GM12873 (cell line): ENCODE data around the gene TMEM161A.

Experiments used
- TF ChIP-seq, protein P1 (sequence below): IDR thresholded peaks from 2 replicates; pipeline ENCODE4 v1.5.1; 2012; ENCODE audit warnings: low read depth, mild to moderate bottlenecking, moderate library complexity, low read length, control low read depth; ENCODE audit not compliant: insufficient read depth; ENCODE audit errors: missing control alignments

TMEM161A gene

DNA sequence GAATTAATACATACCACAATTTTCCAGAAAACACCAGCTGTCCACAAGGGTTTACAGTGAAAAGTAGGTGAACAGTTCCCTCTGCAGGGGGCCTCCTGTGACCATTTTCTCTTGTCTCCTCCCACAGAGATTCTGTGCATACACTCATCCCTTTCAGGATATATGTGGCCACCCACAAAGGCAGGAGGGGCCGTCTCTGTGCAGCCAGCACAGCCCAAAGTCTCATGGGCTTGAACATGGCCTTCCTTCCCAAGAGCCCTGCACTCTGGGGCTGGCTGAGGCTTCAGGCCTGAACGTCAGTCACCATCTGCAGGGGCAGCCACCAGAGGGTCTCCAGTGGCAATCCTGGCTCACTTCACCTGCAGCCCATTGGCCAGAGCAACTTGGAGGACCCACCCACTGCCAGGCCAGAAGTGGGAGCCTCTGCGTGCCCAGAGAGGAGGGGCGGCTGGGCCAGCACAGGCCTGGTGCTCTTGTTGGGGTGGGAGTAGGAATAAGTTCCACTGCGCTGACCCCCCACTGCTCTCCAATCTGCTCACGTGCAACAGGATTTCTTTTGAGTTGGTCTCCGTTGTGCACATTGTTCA lies 25.1 kb downstream of the TMEM161A start:
- TF ChIP-seq, protein P1, sequence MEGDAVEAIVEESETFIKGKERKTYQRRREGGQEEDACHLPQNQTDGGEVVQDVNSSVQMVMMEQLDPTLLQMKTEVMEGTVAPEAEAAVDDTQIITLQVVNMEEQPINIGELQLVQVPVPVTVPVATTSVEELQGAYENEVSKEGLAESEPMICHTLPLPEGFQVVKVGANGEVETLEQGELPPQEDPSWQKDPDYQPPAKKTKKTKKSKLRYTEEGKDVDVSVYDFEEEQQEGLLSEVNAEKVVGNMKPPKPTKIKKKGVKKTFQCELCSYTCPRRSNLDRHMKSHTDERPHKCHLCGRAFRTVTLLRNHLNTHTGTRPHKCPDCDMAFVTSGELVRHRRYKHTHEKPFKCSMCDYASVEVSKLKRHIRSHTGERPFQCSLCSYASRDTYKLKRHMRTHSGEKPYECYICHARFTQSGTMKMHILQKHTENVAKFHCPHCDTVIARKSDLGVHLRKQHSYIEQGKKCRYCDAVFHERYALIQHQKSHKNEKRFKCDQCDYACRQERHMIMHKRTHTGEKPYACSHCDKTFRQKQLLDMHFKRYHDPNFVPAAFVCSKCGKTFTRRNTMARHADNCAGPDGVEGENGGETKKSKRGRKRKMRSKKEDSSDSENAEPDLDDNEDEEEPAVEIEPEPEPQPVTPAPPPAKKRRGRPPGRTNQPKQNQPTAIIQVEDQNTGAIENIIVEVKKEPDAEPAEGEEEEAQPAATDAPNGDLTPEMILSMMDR = peak; percentile 13

DNA sequence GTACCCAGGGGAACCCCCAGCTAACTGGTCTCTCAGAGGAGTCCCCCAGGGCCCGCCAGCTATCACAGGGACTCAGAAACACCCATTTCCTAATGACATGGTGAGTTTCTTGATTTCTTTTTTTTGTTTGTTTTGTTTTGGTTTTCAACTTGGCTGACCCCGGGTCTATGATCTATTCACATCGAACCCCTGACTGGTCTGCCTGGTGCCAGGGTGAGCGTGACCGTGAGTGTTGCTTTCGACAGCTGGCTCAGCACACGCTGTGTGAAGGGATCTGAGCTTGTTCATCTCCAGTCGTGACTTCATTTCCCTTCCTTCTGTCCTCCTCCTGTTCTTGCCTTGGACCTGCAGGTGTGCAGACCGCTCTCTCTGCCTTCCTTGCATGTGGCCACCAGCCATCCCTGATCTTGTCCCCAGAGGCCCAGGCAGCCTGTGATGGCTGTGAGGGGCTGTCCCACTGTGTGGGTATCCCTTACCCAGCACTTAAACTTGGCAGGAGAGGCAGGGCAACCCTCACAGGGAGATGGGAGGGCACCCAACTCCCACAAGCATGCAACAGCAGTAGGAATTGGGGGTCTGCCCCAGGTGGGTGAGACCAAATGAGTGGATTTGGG lies 26.2 kb downstream of the TMEM161A start:
- TF ChIP-seq, protein P1 = no peak

DNA sequence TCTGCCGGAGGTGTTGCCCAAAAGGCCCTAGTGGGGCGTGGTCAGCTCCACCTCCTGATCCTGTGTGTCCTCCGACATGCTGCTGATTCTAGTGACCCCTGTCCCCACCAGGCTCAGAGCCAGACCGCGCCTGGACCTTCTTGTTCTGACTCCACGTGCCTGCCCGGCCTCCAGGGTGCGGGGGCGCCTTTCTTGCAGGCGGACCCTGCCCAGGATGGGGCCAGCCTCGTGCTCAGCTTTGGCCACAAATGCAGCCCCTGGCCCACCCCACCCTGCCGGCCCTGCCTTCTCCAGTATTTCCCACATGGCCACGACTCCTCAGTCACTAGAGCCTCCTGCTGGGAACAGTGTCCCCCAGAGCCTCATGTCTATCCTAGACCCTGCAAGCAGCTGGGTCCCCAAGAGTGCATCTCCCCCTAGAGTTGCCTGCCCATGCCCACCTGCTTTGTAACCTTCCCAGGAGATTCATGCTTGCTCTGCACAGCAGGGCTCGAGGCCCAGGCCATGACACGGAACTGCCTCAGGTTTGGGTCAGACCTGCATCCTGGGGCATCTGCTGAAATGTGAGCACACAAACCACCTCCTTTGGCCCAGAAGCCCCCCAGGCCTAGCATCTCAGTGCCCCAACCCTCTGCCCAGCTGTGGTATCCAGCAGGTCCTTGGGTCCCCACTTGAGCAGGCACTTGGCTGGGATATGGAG lies 27.0 kb downstream of the TMEM161A start:
- TF ChIP-seq, protein P1 = no peak

DNA sequence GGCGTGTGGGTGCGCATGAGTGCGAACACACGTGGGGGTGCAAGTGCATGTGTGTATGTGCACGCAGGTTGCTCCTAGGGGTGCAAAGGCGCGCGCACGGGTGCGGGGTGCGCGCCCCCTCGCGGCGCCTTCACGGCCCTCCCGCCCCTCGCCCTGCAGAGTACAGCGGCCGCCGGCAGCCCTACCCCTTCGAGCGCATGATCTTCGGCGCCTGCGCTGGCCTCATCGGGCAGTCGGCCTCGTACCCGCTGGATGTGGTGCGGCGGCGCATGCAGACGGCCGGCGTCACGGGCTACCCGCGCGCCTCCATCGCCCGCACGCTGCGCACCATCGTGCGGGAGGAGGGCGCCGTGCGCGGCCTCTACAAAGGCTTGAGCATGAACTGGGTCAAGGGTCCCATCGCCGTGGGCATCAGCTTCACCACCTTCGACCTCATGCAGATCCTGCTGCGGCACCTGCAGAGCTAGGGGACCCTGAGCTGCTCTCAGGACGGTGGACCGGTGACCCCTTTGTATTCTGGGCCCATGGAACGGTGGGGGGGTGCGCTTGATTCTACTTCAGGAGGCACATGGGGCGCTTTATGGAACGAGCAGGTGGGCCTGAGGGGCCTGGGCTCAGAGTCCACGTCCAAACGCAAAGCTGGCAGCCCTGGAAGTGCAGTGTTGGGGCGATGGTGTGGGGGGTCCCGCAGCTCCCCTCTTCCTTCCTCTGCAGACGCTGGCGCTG lies 27.7 kb downstream of the TMEM161A start:
- TF ChIP-seq, protein P1 = peak; percentile 58

DNA sequence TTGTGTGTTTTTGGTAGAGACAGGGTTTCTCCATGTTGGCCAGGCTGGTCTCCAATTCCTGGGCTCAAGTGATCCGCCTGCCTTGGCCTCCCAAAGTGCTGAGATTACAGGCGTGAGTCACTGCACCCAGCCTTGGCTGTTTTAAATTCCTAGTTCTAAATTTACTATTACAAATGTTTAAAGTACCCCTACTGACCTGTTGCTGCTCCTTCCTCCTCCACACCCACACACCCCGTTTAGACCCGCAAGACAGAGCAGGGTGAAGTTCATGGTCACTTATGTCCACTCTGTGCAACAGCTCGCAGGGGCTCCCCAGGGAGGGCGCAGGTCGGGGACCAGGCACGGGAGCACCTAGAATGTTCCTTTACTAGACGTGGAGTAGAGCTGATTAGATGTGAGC lies 28.7 kb downstream of the TMEM161A start:
- TF ChIP-seq, protein P1 = no peak

DNA sequence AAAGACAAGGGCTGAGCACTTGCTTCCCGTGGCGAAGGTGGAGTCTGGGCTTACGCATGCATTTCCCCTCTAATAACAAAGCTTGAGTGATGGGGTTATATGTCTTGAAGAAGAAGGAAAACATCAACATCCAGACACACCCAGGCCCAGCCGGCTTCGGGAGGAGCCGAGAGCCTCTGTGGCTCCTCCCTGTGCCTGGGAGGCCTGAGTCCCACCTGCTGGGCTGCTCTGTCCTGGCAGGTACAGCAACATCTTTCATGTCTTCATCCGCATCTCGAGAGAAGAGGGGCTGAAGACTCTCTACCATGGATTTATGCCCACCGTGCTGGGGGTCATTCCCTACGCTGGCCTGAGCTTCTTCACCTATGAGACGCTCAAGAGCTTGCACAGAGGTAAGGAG lies 30.6 kb downstream of the TMEM161A start:
- TF ChIP-seq, protein P1 = no peak

DNA sequence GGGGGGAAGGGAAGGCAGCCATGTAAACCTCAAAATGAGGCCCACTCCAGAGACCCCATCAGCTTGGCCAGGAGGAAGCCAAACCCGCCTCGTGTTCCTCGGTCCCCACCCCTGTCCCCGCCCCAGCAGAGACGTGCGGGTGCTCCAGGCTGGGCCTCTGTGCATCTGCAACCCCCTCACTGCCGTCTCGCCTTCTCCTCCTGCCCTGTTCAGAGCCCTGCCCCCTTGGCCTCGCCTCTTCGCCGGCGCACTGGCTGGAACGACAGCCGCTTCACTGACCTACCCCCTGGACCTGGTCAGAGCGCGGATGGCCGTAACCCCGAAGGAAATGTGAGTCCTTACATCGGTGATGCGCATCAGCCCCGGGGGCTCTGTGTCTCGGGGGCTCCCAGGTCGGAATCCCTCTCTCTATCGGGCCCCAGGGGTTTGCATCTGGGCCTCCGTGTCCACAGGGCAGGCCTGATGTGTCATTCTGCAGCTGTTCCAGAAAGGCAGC lies 32.2 kb downstream of the TMEM161A start:
- TF ChIP-seq, protein P1 = no peak
